Fibroblast of skin of abdomen (primary cell): ENCODE measurements around the gene HES2. TPM values are rescaled to one million over a fixed set of nuclear protein-coding genes. Genes with fewer than 3 reads are reported as not detected.
"Not testable (repeated sequence)": the region's sequence is repeated elsewhere in the genome, so short reads cannot be mapped to it uniquely, and the experiment has no call there.

Experiments
- DNase-seq: peaks from one replicate; pipeline ENCODE4 v3.0.0-alpha.2; 2013
- polyA plus RNA-seq, 2 experiments: library from polyadenylated mRNA; unstranded; fragments of 120-200 nt; gene quantifications; one replicate each; pipeline ENCODE4 v1.2.1, GENCODE V29; 2013; ENCODE audit not compliant: insufficient read length in 2 of 2

HES2 gene, protein sequence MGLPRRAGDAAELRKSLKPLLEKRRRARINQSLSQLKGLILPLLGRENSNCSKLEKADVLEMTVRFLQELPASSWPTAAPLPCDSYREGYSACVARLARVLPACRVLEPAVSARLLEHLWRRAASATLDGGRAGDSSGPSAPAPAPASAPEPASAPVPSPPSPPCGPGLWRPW
- not detected for polyA plus RNA-seq (2013, experiment 1 of 2; ENCODE audit: insufficient read length)
- polyA plus RNA-seq (2013, experiment 2 of 2; ENCODE audit: insufficient read length) = not detected

DNA sequence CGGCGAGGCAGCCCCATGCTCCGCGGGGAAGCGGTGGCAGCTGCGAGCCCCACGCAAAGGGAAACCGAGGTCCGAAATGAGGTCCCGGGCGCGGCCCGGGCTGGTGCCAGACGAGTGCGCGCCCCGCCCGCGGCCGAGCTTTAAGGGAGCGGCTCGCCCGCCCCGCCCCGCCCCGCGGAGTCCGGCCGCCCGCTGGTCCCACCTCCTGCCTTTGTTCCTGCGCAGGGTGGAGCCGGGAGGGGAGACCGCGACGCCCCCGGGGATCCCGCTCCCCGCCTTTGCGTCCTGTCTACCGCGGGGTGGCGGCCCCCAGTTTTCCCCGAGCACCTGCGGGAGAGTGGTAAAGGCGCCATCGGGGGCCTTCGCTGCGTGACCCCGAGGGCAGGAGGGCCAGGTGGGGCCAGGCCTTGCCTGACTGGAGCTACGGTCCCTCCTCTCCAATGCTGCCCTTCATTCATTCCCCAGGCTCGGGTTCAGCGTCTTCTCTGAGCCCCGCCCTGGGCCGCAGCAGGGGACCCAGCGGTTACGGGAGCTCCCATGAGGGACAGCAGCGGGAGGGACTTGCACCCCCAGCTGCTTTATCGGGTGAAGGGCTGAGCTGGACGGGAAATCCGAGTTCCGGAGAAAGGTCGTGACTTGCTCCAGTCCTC lies at the start of gene HES2:
Gene HES2 (minus strand): TSS at position 116 of the 650 bp plus-strand sequence. CDS start 99 bp downstream, at position 17.
- DNase-seq = no peak

DNA sequence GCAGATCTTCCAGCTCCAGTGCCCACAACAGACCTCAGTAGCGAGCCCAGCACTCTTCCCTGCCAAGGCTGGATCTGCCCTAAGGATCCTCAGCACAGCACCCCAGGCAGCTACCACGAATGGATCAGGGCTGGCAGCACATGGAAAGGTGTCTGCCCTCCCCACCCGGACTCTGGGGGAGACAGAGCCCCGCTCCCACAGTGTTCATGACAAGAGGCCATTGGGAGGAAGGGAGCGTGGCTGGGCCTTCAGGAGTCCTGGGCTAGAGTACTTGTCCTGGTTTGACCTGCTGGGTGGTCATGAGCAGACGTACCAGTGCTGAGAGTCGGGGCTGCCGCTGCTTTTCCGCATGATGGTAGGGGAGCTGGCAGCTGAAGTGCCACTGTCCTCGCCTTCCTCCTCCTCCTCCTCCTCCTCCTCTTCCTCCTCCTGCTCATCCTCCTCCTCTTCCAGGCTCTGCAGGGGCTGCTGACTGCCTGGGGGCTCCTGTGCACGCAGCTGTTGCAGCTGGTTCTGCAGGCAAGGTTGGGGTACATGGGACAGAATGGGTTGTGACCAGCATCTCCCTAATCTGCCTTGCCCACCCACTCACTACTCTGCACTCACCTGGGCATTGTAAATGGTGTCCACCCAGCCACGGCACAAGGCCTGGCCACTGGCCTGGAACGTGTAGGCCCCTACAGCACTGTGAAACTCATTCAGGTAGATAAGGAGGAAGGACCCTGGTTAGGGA lies 49.2 kb upstream of the HES2 start:
- DNase-seq = no peak

DNA sequence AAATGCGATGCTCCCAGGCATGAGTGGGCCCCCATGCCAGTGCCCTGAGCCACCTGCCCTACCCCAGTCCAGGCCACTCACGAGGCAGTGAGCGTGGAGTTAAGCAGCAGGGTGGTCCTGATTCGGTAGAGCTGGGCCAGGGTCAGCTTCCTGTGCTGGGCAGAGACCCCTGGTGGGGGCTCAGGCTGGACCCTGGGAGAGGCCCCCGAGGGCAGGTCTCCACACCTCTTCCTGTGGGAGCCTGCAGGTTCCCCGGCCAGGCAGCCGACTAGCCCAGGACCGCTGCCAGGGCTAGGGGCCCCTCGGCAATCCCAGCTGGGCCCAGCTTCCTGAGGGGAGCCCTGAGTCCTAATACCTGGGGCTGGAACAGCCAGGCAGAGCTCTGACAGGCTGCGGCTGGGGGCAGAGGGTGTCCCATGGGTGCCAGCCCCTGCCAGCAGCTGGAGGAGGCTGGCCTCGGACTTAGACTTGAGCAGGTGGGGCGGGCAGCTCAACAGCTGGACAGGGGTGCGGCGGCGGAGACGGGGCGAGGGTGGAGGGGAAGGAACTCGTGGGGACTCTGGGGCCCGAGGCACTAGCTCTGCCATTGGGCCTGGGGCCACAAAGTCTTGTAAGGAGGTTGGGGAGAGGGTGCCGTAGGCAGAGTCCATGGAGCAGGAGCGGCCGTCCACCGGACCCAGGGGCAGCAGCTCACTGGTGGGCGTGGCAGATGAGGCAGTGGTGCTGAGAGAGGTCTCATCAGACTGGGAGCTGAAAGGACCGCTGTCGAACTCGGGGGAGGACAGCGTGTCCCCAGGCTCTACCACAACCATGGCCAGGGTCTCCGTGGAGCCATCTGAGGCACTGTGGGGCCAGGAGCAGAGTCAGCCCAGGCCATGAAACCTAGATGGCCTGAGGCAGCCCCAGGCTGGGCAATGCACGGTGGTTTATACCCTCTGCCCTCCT lies 48.3 kb upstream of the HES2 start:
- DNase-seq = no peak

DNA sequence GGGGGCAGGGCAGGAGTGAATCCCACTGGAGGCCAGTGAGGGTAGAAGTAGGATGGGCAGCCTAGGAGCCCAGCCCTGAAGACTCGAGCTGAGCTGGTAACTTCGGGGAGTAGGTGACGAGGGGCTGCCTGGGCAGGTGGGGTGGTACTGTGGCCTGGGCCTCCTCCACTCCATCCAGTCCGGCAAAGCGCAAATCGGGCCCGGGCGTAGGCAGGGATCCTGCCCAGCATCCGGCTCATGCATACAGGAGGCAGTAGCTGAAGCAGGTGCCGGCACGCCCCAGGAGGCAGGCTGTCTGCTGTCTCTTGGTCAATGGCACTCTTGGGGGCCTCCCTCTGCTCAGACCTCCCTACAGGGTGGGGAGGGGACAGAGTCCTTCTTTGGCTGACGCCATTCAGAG lies 47.5 kb upstream of the HES2 start:
- DNase-seq = no peak

DNA sequence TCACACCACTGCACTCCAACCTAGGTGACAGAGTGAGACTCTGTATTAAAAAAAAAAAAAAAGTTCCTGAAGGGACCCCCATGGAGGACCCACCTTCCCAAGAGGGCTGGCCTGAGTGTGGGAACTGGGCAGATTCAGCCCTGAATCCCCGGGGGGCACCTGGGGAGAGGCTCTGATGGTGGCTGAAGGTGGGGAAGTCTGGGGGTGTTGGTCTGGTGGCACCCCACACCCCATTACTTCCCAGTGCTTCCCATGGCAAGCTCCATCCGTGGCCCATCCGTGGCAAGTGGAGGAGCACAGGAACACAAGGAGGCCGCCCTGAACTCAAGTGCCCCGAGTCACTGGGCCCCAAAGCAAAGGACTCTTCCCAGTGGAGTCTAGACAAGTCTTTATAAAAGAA lies 47.0 kb upstream of the HES2 start:
- no peak for DNase-seq

DNA sequence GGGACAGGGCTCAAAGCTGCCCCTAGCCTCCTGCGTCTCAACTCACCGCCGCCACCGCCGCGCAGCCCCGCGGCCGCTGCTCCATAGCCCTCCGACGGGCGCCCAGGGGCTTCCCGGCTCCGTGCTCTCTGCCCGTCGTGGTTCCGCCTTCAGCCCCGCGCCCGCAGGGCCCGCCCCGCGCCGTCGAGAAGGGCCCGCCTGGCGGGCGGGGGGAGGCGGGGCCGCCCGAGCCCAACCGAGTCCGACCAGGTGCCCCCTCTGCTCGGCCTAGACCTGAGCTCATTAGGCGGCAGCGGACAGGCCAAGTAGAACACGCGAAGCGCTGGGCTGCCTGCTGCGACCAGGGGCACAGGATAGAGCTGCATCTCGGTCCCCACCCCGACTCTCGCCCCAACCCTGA lies 46.3 kb upstream of the HES2 start, which contains the start of gene TNFRSF25:
Gene TNFRSF25 (minus strand): TSS at position 151 of the 400 bp plus-strand sequence. CDS start 66 bp downstream, at position 85.
- DNase-seq = no peak

DNA sequence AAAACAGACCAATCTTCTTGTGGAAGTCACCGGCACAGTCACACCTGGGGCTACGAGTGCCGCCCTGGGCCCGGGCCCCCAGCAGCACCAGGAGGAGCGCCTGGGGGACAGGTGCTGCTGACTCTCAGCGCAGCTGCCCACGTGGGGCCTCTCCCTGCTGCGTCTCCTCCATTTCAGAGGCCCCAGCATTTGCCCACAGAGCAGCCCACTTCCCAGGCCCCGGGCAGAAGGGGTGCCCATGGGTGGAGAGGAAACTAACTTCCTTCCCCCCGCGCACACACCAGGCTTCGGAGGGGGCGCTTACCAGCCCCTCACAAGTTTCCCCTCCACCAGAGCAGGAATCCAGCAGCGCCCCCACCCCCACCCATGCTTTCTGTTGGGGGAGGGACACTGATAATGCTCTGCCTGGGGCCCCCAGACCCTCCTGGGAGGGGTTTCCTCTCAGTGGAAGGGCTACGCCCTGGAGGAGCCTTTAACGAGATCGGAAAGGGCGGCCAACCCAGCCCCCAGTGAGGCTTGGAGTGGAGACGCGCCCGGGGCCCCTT lies 45.8 kb upstream of the HES2 start:
- DNase-seq = no peak

DNA sequence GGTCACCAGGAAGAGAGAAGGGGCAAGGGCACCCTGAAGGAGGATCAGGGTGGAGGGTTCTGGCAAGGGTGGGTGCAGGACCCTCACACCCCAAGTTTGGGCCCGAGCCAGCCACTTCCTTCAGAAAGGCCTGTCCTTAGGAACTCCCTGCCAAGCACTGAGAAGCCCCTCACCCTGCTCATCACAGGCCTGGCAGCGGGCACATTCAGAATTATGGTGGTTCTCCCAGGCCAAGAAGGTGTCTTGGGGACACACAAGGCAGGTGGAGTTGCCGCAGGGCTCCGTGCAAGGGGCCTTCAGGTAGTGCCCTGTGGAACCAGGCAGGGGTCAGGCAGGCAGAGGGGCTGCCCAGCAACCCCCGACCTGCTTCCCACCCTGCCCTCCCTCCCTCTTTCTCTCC lies 45.2 kb upstream of the HES2 start:
- DNase-seq = no peak

DNA sequence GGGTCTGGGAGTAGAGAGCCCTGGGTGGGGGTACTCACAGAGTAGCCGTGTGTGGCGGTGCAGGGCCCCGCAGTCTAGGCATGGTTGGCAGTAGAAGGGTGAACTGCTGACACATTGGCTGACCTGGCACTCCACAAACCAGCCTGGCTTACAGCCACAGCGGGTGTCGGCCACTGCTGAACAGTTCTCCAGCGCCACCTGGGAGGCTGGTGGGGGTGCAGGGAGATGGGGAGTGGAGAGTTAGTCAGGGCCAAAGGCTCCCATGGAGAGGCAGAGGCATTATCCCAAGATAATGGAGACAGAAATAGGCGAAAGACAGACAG lies 44.8 kb upstream of the HES2 start:
- DNase-seq = no peak

DNA sequence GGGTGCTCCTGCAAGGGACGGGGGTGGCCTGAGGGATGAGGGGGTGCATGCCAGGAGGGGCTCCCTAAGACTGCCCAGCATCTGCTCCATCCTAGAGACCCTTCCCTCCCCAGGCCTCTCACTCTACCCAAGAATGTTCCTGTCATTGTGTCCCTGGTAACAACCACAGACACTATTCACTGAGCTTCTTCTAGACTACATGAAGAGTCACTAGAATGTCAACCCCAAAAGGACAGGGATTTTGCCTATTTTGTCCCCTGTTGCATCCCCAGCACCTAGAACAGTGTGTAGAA lies 43.3 kb upstream of the HES2 start:
- no peak for DNase-seq

DNA sequence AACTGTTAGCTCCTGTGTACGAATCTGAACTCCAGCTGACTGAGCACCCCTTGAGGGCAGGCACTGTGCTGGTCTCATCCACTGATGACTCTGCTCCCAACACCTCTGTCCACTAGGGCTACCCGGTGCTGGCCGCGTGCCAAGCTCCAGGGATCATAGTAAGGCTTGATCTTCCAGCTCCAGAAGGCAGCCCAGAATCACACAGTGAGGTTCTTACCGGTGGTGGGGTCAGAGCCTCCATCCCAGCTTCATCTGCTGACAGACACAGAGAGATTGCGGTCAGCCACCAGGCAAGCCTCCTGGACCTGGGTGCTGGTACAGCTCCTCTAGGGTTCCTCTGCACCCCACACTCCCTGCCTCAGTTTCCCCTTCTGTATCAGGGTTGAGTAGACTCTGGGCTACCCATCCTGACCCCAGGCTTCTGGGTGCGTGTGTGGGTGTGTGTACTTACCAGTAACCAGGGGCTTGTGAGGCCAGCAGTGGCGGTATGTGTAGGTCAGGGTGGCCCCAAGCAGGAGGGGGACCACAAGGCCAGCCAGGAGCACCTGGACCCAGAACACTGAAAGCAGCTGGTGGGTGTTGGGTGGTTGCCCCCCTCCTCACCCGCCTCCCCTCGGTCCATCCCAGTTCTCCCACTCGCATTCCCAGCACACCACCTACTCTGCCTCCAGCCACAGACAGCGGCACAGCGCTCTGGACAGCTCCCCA lies 42.8 kb upstream of the HES2 start:
- DNase-seq = no peak

DNA sequence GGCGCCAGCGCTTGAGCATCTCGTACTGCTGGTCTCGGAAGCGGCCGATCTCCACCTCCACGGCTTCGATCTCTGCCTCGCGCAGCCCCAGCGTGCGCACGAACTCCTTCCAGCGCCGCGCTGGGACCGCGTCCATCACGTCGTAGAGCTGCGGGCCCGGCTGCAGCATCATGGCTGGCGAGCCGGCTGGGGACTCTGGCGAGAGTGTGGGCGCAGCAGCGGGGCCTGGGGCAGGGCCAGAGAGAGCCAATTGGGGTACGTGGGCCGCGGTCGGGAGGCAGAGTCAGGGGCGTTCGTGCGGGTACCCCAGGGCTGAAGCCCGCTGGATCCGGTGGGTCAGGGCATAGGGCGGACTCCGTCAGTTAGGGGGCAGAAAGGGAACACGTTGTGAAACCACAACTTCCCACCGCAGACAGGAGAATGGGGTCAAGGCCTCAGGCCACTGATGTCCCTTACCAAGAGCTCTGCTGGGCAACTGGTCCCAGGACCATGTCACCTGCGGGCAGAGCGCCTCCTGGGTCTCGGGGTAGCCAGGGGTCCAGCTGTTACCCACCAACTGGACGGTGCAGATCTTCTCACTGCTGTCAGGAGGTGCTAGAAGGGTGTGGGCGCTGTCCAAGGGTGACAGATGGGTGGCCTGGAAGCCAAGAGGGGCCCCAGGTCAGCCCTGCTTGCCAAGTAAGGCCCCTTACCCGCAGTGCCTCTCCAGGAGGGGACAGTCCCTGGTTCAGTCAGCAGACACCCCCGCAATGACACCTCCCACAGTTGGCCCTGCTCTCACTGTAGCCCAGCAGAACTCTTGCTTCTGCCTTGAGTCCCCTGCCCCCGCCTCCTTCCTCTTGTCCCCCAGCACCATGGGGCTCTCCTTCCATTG lies 42.1 kb upstream of the HES2 start:
- no peak for DNase-seq

DNA sequence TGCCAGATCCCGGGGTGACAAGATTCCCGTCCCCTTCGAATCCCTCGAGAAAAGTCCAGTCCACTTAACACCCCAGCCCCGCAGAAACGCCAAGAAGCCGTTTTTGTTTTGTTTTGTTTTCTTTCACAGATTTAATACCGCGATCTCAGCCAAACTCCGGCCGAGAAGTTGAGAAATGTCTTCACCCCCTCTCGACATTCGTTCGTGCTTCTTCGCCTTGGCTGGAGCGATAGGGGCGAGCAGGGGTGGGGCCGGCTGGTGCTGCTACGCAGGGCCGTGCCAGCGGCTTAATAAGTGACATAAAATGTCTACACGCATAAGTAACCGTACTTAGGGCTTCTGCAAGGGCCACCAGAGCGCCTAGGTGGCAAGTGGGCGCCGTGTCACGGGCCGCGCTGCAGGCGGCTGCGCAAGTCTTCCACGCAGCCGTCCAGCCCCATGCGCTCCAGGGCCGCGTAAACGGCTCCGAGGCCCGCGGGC lies 41.4 kb upstream of the HES2 start:
- no peak for DNase-seq

DNA sequence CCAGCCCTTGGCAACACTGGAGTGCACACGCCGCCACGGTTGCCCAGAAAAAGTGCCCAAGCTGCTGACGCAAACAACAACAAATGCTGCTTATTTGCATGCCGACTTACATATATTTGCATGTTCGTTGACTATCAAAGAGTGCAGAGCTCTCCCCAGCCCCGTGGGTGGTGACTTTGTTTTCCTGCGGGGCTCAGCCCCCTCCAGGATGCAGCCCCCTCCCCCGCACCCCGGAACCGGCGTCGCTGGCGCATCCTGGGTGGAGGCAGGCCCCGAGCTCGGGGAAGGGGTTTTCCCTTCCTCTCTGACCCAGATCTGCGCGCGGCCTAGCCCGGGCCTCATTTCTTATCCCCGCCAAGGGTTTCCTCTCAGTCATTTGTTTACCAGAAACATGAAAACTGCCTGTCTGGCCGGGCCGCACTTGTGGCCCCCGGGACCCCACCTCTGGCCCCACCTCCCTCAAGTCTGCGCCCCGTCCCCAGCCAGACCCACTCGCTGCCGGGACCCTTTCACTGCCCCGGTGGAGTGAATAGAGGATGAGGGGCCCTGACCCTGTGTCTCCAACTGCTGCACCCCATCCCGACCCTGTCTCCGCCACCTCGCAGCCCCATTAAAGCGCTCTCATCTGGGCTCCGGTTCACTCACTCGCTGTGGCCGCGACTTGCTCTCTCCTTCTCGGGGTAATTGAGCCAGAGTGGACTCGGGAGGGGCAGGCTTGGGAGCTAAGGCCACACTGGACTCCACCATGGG lies 40.8 kb upstream of the HES2 start:
- no peak for DNase-seq

DNA sequence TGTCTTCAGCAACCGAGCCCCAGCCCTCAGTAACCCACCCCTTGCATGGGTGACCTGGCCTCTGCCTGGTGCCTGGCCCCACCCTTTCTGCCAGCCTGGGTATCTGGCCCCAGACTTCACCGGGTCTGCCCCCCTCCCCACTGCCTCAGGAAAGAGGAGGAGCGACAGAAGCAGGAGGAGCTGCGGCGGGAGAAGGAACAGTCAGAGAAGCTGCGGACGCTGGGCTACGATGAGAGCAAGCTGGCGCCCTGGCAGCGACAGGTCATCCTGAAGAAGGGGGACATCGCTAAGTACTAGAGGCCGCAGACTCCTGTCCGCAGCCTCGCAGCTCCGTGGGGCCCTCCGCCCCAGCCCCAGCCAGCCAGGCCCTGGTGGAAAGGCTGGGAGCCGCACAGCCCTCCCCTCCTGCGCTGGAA lies 40.1 kb upstream of the HES2 start:
- no peak for DNase-seq

DNA sequence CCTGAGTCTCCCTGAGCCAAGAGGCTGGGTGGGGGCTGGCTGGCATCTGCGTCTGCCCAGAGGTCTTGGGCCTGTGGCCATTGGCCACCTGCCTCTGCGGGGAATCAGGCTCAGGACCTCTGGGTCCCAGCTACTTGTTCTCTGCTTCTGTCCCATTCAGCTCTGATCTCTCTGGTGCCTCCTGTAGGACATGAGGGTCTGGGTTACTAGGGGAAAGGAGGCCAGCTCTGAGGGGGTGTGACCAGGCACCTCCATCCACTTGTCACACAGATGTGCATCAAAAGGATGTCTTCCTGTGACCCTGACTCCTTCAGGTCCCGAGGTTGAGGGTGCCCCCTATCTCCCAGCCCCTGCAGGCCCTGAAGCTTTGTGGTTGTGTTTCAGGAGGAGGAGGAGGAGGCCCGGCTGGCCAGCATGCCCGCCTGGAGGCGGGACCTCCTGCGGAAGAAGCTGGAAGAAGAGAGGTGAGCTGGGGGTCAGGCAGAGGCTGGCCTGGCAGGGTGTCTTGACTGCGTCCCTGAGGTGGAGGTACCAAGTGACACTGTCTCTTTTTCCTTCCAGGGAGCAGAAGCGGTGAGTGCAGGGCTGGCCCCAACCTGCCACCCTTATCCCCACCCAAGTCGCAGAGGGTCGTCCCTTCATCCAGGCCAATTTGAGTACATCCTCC lies 37.2 kb upstream of the HES2 start:
- no peak for DNase-seq

DNA sequence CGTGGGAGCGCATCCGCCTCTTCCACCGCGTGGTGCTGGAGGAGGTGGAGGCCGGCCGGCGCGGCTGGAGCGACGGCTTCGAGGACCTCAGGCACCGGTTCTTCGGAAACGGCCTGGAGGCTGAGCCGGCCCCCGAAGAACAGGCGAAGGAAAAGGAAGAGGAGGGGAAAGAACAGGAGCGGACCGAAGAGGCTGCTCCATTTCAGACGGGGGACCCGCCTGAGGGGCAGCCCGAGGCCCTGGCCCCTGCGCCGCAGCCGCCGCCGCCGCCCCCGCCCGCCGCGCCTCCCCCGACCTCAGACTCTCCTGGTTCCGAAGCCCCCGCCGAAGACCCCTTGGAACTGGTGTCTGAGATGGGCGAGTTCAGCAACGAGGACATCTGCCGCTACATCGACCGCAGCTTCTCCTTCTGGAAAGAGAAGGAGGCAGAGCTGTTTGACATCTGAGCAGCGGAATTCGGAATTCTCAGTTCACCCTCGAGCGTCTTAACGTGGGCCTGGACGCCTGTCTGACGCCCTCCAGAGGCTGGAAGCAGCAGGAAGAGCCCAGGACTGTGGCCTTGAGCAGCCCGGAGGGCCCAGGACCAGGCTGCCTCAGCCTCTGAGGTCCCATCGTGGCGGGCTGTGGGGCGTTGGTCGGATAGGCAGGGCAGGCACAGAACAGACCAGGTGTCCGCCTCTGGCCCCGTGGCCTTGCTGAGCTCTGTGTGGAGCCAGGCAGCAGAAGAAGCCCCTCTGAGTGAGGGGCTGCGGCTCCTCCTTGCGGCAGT lies 36.2 kb upstream of the HES2 start:
- DNase-seq = not testable (repeated sequence)
